Measurements from ENCODE around the gene RBFOX1.

GRCh38 chr16:7325834-7326233 lies 6.8 kb upstream of the RBFOX1 start:
- TF ChIP-seq POLR2AphosphoS5 (IDR thresholded peaks at IDR 0.05; ENCODE audit: borderline replicate concordance, low read depth, low read length), result no peak
- no peak for TF ChIP-seq EZH2 (IDR thresholded peaks at IDR 0.05)
- TF ChIP-seq FOXP2 (optimal IDR thresholded peaks at IDR 0.05; ENCODE audit: control extremely low read depth, extremely low read length, insufficient read depth), result no peak
